Measurements from ENCODE around the gene OR2A7.
"Not testable (repeated sequence)": the region's sequence is repeated elsewhere in the genome, so short reads cannot be mapped to it uniquely, and the experiment has no call there.

OR2A7 gene

DNA sequence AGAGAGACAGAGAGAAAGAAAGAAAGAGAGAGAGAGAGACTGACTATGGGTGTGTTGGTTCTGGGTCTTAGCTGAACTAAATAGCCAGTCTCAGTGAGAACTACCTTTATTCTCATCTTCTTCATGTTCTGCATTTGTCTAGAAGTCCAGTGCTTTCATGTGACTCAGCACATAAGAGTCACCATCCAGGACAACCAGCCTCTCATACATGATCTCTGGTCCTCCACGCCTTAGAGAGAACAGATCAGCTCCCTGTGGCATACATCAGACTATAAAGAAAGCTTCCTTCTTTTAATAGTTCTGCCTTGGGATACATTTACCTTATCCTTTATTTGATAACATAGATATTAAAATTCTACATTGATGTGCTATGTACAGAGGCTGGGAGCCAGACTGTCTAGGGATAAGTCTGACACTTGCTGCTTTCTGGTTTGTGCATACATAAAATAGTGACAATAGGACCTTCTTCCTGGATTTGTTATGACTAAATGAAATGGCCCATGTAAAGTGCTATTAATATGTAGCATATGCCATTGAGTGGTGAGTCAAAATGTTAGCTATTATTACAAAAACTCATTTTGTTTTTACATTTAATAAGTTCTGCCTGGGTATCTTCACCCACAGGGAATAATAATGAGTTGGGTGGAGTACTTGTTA, 16.8 kb downstream of the OR2A7 start:
- not testable (repeated sequence) for H3K4me1 ChIP-seq (ENCODE audit: control insufficient read depth, insufficient read depth, low read length); H3K9me3 ChIP-seq (ENCODE audit: control insufficient read depth, low read length); DNase-seq (ENCODE audit: low read depth); H3K4me3 ChIP-seq (ENCODE audit: low read length); H3K9ac ChIP-seq (ENCODE audit: low read length); H3K27me3 ChIP-seq (replicated peaks; ENCODE audit: control insufficient read depth, insufficient read depth, low read length); H3K36me3 ChIP-seq (ENCODE audit: control insufficient read depth, insufficient read depth, low read length, severe bottlenecking)

DNA sequence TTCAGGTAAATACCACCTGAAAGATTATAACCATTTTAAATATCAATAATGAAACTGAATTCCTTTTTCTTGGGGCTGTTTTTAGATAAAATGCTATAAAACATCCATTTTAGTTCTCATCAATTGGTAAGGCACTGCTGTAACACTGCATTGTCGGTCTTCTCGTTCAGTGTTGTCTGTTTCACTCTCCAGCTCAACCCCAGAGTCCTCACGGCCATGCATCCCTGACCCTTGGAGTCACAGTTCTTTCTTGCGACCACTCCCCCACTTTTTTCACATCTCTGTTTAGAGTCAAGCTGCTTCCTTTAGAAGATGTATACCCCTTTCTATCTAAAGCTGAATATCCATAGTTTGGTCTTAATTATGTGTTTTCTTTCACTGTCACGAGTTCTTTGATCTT, 17.6 kb downstream of the OR2A7 start:
- H3K4me1 ChIP-seq (ENCODE audit: control insufficient read depth, insufficient read depth, low read length); H3K9ac ChIP-seq (ENCODE audit: low read length); H3K36me3 ChIP-seq (ENCODE audit: control insufficient read depth, insufficient read depth, low read length, severe bottlenecking); H3K4me3 ChIP-seq (ENCODE audit: low read length); DNase-seq (ENCODE audit: low read depth); H3K9me3 ChIP-seq (ENCODE audit: control insufficient read depth, low read length); H3K27me3 ChIP-seq (replicated peaks; ENCODE audit: control insufficient read depth, insufficient read depth, low read length): not testable (repeated sequence)

DNA sequence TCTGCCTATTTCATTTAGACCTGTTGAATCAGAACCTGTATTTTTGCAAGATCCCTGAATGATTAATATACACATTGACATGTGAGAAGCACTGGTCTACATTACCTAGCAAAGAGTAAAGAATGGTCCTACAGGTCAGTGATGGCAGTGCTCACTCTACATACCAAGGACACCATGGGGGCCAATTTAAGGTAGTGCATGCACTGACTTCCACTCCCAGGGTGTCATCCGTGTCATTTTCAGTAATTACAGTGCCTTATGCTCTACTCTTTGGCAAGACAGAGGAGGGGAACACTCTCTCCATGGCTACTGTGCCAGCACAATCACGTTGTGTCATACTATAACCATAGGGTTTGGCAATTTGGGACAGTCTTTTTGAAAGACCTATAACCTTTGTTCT, 19.2 kb downstream of the OR2A7 start:
- H3K9ac ChIP-seq (ENCODE audit: low read length); H3K9me3 ChIP-seq (ENCODE audit: control insufficient read depth, low read length); H3K4me3 ChIP-seq (ENCODE audit: low read length); H3K4me1 ChIP-seq (ENCODE audit: control insufficient read depth, insufficient read depth, low read length); H3K36me3 ChIP-seq (ENCODE audit: control insufficient read depth, insufficient read depth, low read length, severe bottlenecking); H3K27me3 ChIP-seq (replicated peaks; ENCODE audit: control insufficient read depth, insufficient read depth, low read length); DNase-seq (ENCODE audit: low read depth): not testable (repeated sequence)

DNA sequence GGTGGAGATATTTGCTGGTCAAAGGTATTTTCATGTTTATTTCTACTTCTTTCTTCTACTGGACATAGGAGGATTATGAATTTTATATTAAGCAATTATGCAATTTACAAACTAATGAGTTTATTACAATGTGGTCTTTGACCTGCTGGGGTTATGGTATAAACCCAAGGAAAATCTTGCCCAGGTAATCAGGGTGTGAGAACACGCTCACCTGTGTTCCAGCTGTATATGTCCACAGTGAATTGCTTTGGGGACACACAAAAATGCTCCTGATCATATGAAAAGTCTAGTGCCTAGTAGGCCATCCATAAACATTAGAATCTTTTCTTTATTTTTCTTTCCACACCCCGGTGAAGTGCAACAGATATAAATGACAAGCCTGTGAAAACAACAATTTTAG, 25.2 kb downstream of the OR2A7 start, which contains the start of gene OR2A42:
Gene OR2A42, minus strand, starts transcription at position 241 of the 400 bp plus-strand sequence. CDS start 6,762 bp downstream, outside the sequence.
- not testable (repeated sequence) for H3K36me3 ChIP-seq (ENCODE audit: control insufficient read depth, insufficient read depth, low read length, severe bottlenecking); H3K9me3 ChIP-seq (ENCODE audit: control insufficient read depth, low read length); DNase-seq (ENCODE audit: low read depth); H3K9ac ChIP-seq (ENCODE audit: low read length); H3K4me3 ChIP-seq (ENCODE audit: low read length); H3K27me3 ChIP-seq (replicated peaks; ENCODE audit: control insufficient read depth, insufficient read depth, low read length); H3K4me1 ChIP-seq (ENCODE audit: control insufficient read depth, insufficient read depth, low read length)

DNA sequence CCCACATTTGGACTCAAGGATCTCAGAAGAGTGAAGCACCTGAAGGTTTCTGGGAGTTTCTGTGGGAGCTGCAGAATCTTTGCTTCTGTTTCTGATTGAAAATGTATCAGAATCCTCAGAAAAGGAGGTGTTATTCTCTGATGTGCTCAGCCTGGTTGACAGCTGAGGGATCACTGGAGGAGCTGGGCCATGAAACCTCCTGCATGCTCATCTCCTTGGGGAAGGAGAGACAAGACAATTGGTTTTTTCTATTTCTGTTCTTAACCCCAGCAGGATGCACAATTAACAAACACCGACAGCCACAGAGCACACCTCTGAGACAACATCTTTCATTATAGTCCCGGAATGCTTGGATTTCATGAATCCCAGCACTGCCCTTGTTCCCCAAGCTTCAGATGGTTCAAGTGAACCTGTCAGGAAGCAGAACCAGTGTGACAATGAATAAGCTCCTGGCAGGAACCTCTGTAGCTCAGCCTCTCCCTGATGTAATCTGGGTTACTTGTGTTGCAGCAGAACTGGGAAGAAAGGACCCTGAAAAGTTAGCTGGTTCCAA, 26.0 kb downstream of the OR2A7 start:
- not testable (repeated sequence) for H3K4me1 ChIP-seq (ENCODE audit: control insufficient read depth, insufficient read depth, low read length); H3K4me3 ChIP-seq (ENCODE audit: low read length); H3K27me3 ChIP-seq (replicated peaks; ENCODE audit: control insufficient read depth, insufficient read depth, low read length); H3K9me3 ChIP-seq (ENCODE audit: control insufficient read depth, low read length); DNase-seq (ENCODE audit: low read depth); H3K36me3 ChIP-seq (ENCODE audit: control insufficient read depth, insufficient read depth, low read length, severe bottlenecking); H3K9ac ChIP-seq (ENCODE audit: low read length)

DNA sequence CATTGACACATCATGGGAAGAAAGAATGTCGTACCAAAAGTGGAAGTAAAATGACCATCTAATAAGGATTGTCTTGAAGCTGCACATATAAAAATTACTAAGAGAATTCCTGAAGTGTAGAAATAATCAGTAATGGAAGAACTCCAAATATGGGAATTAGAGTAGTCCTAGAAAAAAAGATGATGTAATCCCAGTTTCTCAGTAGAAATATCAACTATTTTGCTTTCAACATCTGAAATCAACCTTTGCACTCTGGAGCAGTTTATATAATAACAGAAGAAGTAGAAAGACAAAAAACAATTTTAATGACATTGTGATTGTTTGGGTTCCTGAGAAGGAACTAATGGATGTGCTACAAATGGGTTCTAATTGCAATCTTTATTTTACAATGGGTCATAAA, 31.6 kb downstream of the OR2A7 start:
- H3K9me3 ChIP-seq (ENCODE audit: control insufficient read depth, low read length); H3K27me3 ChIP-seq (replicated peaks; ENCODE audit: control insufficient read depth, insufficient read depth, low read length); H3K9ac ChIP-seq (ENCODE audit: low read length); DNase-seq (ENCODE audit: low read depth); H3K4me3 ChIP-seq (ENCODE audit: low read length); H3K4me1 ChIP-seq (ENCODE audit: control insufficient read depth, insufficient read depth, low read length); H3K36me3 ChIP-seq (ENCODE audit: control insufficient read depth, insufficient read depth, low read length, severe bottlenecking): not testable (repeated sequence)

DNA sequence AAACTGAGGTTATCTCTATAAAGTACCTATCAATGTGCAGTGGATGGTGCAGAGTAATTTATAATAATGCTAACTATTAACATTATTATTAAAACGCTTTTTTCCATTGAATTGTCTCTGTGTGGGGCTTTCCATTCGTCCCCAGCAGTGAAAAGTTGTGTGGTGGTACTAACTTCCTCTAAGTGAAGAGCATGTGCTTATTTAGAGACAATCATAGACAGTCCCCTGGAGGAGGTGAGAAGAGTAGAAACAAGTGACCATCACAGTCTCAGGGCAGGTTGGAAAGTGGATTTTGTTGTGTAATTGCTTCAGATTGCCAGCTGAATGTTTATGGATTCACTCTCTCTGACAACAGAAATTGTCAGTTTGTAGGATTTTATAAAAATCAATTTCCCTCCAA, 33.6 kb downstream of the OR2A7 start:
- not testable (repeated sequence) for H3K36me3 ChIP-seq (ENCODE audit: control insufficient read depth, insufficient read depth, low read length, severe bottlenecking); H3K9me3 ChIP-seq (ENCODE audit: control insufficient read depth, low read length); H3K27me3 ChIP-seq (replicated peaks; ENCODE audit: control insufficient read depth, insufficient read depth, low read length); H3K4me3 ChIP-seq (ENCODE audit: low read length); H3K4me1 ChIP-seq (ENCODE audit: control insufficient read depth, insufficient read depth, low read length); DNase-seq (ENCODE audit: low read depth); H3K9ac ChIP-seq (ENCODE audit: low read length)

DNA sequence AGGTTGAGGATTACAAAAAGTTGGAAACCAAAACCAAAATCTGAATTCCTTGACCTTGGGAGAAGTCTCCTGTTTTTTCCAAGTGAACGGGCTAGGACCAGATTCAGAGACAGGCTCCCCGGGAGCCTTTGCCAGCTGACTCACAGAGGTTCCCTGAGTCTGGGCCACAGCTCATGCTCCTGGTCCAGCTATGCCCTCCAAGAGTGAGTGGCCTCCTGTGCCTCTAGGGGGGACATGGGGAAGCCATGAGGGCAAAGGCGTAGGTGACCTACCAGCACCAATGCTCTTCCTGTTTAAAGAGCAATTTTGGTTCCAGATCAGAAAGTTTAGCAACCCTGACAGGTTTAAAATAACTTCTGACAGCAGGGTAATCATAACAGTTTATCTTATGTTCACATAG, 35.8 kb downstream of the OR2A7 start:
- H3K36me3 ChIP-seq (ENCODE audit: control insufficient read depth, insufficient read depth, low read length, severe bottlenecking); DNase-seq (ENCODE audit: low read depth); H3K9me3 ChIP-seq (ENCODE audit: control insufficient read depth, low read length); H3K27me3 ChIP-seq (replicated peaks; ENCODE audit: control insufficient read depth, insufficient read depth, low read length); H3K4me1 ChIP-seq (ENCODE audit: control insufficient read depth, insufficient read depth, low read length); H3K4me3 ChIP-seq (ENCODE audit: low read length); H3K9ac ChIP-seq (ENCODE audit: low read length): not testable (repeated sequence)

DNA sequence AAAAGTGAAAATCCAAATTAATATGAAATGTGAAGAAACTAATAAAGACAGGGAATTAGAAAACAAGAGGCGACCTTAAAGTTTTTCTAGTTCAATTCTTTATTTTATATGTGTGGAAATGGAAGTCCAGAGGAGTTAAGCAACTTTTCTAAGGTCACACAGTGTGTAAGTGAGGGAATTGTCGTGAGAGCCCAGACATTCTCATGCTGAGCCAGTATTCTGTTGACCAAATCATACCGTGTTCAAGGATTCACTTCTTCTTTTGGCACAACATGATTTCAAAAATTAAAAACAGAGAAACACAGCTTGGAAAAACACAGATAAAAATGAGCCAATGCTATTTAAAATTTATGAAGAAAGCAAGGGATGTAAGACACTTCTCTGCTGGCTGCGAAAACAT, 37.7 kb downstream of the OR2A7 start:
- not testable (repeated sequence) for H3K27me3 ChIP-seq (replicated peaks; ENCODE audit: control insufficient read depth, insufficient read depth, low read length); H3K4me3 ChIP-seq (ENCODE audit: low read length); H3K9me3 ChIP-seq (ENCODE audit: control insufficient read depth, low read length); DNase-seq (ENCODE audit: low read depth); H3K9ac ChIP-seq (ENCODE audit: low read length); H3K4me1 ChIP-seq (ENCODE audit: control insufficient read depth, insufficient read depth, low read length); H3K36me3 ChIP-seq (ENCODE audit: control insufficient read depth, insufficient read depth, low read length, severe bottlenecking)

DNA sequence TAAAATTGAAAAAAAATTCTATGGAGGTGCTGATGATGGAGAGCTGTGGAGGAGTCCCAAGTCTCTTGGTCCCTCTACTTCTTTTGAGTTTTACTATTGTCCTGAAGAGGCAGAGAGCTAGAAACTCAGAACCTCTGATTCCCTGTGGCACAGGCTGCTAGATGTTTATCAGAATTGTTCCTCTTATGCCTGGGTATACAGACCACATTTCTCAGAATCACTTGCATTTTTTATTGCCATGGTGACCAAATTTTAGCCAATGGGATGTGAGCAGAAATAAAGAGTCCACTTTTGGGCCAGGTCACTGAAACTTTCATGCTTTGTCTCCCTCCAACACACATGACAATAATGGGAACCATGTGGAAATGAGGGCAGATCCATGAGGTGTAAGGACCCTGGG, 40.9 kb downstream of the OR2A7 start:
- not testable (repeated sequence) for H3K9me3 ChIP-seq (ENCODE audit: control insufficient read depth, low read length); H3K4me3 ChIP-seq (ENCODE audit: low read length); H3K4me1 ChIP-seq (ENCODE audit: control insufficient read depth, insufficient read depth, low read length); H3K9ac ChIP-seq (ENCODE audit: low read length); H3K36me3 ChIP-seq (ENCODE audit: control insufficient read depth, insufficient read depth, low read length, severe bottlenecking); H3K27me3 ChIP-seq (replicated peaks; ENCODE audit: control insufficient read depth, insufficient read depth, low read length); DNase-seq (ENCODE audit: low read depth)

DNA sequence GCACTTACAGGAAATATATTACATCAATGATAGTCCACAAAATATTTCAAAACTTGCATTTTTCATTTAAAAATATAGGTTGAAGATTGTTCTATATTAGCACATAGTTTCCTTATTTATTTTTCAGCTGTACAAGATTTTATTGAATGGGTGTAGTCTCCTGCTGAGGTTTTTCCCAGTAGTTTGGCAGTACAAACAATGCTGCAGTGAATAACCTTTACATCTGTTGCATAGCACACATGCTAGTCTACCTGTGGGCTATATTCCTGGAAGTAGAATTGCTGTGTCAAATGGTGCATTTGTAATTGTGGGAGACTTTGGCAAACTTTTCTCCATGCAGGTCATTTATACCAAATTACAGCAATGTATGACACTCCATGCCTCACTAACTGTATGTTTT, 44.1 kb downstream of the OR2A7 start:
- H3K4me3 ChIP-seq (ENCODE audit: low read length); H3K9ac ChIP-seq (ENCODE audit: low read length); DNase-seq (ENCODE audit: low read depth); H3K36me3 ChIP-seq (ENCODE audit: control insufficient read depth, insufficient read depth, low read length, severe bottlenecking); H3K9me3 ChIP-seq (ENCODE audit: control insufficient read depth, low read length); H3K27me3 ChIP-seq (replicated peaks; ENCODE audit: control insufficient read depth, insufficient read depth, low read length); H3K4me1 ChIP-seq (ENCODE audit: control insufficient read depth, insufficient read depth, low read length): not testable (repeated sequence)

DNA sequence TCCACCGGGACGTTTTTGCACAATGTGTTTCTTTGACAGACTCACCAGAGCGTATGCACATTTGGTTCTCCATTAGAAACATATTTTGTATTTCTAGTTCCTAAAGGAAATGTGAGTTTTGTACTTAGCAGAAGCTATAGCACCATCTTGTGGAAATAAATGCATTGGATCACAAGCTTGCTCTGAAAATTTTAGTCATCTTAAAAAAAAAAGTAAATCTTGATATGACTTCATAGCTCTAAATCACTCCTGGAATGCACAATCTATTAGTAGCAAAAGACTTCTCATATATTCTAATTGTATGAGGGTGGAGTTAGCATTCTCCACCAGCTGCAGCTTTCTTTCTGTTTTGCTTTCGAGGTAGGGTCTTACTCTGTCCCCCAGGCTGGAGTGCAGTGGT, 45.4 kb downstream of the OR2A7 start:
- DNase-seq (ENCODE audit: low read depth); H3K9ac ChIP-seq (ENCODE audit: low read length); H3K27me3 ChIP-seq (replicated peaks; ENCODE audit: control insufficient read depth, insufficient read depth, low read length); H3K9me3 ChIP-seq (ENCODE audit: control insufficient read depth, low read length); H3K4me1 ChIP-seq (ENCODE audit: control insufficient read depth, insufficient read depth, low read length); H3K4me3 ChIP-seq (ENCODE audit: low read length); H3K36me3 ChIP-seq (ENCODE audit: control insufficient read depth, insufficient read depth, low read length, severe bottlenecking): not testable (repeated sequence)

Measured in adipocyte (in vitro differentiated cells).